Calu3 (cell line): ENCODE results near the gene SDF2. TPM values are rescaled to one million over a fixed set of nuclear protein-coding genes. Genes with fewer than 3 reads are reported as not detected.
A peak's percentile ranks its signal among the peaks of the same experiment; 100 is the strongest.

Experiments used
- BruUV-seq: library from RNA; stranded (reverse); fragments of 400-500 nt; replicated peaks from 2 replicates; lab custom pipeline; 2021; lab: Mats Ljungman, UMichigan
- CTCF ChIA-PET: fragments of 300-600 bp; sonication (Branson Sonifier 250); formaldehyde crosslinking; loops from one replicate; lab custom pipeline; 2022; ENCODE audit warnings: antibody characterized with exemption; lab: Charles Lee
- DNase-seq: peaks from one replicate; pipeline ENCODE4 v3.0.0; 2022
- H3K27ac Mint-ChIP-seq: one replicate; pipeline ENCODE4 v1.8.0; 2022; ENCODE audit warnings: mixed read lengths; ENCODE audit not compliant: unreplicated experiment
- H3K27me3 Mint-ChIP-seq: one replicate; pipeline ENCODE4 v1.8.0; 2022; ENCODE audit warnings: mixed read lengths; ENCODE audit not compliant: unreplicated experiment
- H3K36me3 Mint-ChIP-seq: one replicate; pipeline ENCODE4 v1.8.0; 2022; ENCODE audit warnings: mild to moderate bottlenecking, moderate library complexity, mixed read lengths; ENCODE audit not compliant: insufficient read depth, unreplicated experiment
- H3K4me1 Mint-ChIP-seq: one replicate; pipeline ENCODE4 v1.8.0; 2022; ENCODE audit warnings: mild to moderate bottlenecking, low read depth, mixed read lengths; ENCODE audit not compliant: unreplicated experiment
- H3K4me3 Mint-ChIP-seq: one replicate; pipeline ENCODE4 v1.8.0; 2022; ENCODE audit warnings: mild to moderate bottlenecking, low read depth, moderate library complexity, mixed read lengths; ENCODE audit not compliant: unreplicated experiment
- H3K9me3 Mint-ChIP-seq: one replicate; pipeline ENCODE4 v1.8.0; 2022; ENCODE audit warnings: low read depth, mixed read lengths; ENCODE audit not compliant: unreplicated experiment
- CTCF ChIP-seq: fragments of 200-600 bp; IDR thresholded peaks from one replicate; pipeline ENCODE4 v1.8.0; 2022; ENCODE audit warnings: antibody characterized with exemption; ENCODE audit not compliant: unreplicated experiment
- intact Hi-C: fragments of 100-400 bp; cut with micrococcal nuclease; formaldehyde crosslinking; loops from one replicate; pipeline ENCODE4 v1.10.0; 2022; ENCODE audit not compliant: unreplicated experiment
- total RNA-seq: library from RNA; stranded (reverse); gene quantifications from 2 replicates; pipeline ENCODE4 v1.2.3, GENCODE V29; 2022

The SDF2 gene
- total RNA-seq, 1 experiment from 2014 or later = 58.0 TPM

GRCh38 chr17:28682655-28683054, 20.9 kb upstream of the SDF2 start:
- TF ChIP-seq CTCF = no peak
- CTCF ChIA-PET = interaction anchor here (1.7 kb wide), 1 partner anchor 37 kb away, joined by 6 read pairs; the partner anchor contains the start of gene RPL23A
- H3K36me3 Mint-ChIP-seq = peaks cover 79% of the 10 kb centered on the region
- H3K27ac Mint-ChIP-seq = no peak overlapping the region
- no peak for DNase-seq
- intact Hi-C loops = no loop called here
- no peaks in the 10 kb centered on the region for H3K27me3 Mint-ChIP-seq
- no peaks in the 10 kb centered on the region for H3K9me3 Mint-ChIP-seq
- no TSS peak for BruUV-seq
- no peaks in the 10 kb centered on the region for H3K4me1 Mint-ChIP-seq
- no peak overlapping the region for H3K4me3 Mint-ChIP-seq

- TF ChIP-seq CTCF = no peak
- peak; percentile 35 for DNase-seq
- Mint-ChIP-seq H3K27me3 (no peaks in the 10 kb centered on the region), H3K4me3 (no peak overlapping the region), H3K27ac (no peak overlapping the region), H3K36me3 (peaks cover 71% of the 10 kb centered on the region), H3K4me1 (no peaks in the 10 kb centered on the region), H3K9me3 (no peaks in the 10 kb centered on the region)
- CTCF ChIA-PET = interaction anchor here (0.5 to 1.1 kb wide), 4 partner anchors 15 to 41 kb away, joined by 3 to 7 read pairs (median 4); partner anchors contain the start of gene BLTP2
- BruUV-seq = no TSS peak
- intact Hi-C loops = no loop called here
Measured at GRCh38 chr17:28675980-28676379, 14.3 kb upstream of the SDF2 start.

- peaks cover 71% of the 10 kb centered on the region for H3K36me3 Mint-ChIP-seq
- no peak overlapping the region for H3K27ac Mint-ChIP-seq
- BruUV-seq = no TSS peak
- no peak for DNase-seq
- intact Hi-C loops = no loop called here
- no peaks in the 10 kb centered on the region for H3K4me1 Mint-ChIP-seq
- CTCF ChIA-PET = interaction anchor here (0.8 to 1.1 kb wide), 2 partner anchors 30 to 41 kb away, joined by 3 to 4 read pairs; partner anchors contain the start of gene BLTP2
- TF ChIP-seq CTCF = no peak
- no peaks in the 10 kb centered on the region for H3K9me3 Mint-ChIP-seq
- no peaks in the 10 kb centered on the region for H3K27me3 Mint-ChIP-seq
- no peak overlapping the region for H3K4me3 Mint-ChIP-seq
Measured at GRCh38 chr17:28675490-28675889, 13.8 kb upstream of the SDF2 start.

GRCh38 chr17:28669918-28670317, 8.2 kb upstream of the SDF2 start:
- Mint-ChIP-seq H3K27me3 (no peaks in the 10 kb centered on the region), H3K36me3 (peaks cover 30% of the 10 kb centered on the region), H3K27ac (no peak overlapping the region), H3K4me3 (no peak overlapping the region), H3K9me3 (no peaks in the 10 kb centered on the region), H3K4me1 (peaks cover 4% of the 10 kb centered on the region)
- intact Hi-C loops = no loop called here
- no TSS peak for BruUV-seq
- no peak for TF ChIP-seq CTCF
- CTCF ChIA-PET = no interaction called here
- DNase-seq = no peak
